Tibial artery (tissue), 4 donors: ENCODE results near the gene EDEM3.
"Not testable (repeated sequence)": the region's sequence is repeated elsewhere in the genome, so short reads cannot be mapped to it uniquely, and the experiment has no call there.

Experiments
- DNase-seq, 2 donors: peaks; one replicate each; pipeline ENCODE4 v3.0.0-alpha.2; 2019
- H3K27ac ChIP-seq, 2 donors: fragments of 200-600 bp; sonication (generic) in 1 of 2; 1 replicate in 1 of 2; 2 replicates in 1 of 2; pipeline ENCODE4 v1.5.1; 2018 to 2019; ENCODE audit warnings: mild to moderate bottlenecking in 1 of 2
- H3K27me3 ChIP-seq, 2 donors: fragments of 200-600 bp; sonication (generic) in 1 of 2; one replicate each; pipeline versions ENCODE4 v1.5.1 to v1.6.0; 2016 to 2019
- H3K36me3 ChIP-seq, 3 donors: fragments of 200-600 bp; sonication (generic) in 2 of 3; one replicate each; pipeline ENCODE4 v1.5.1; 2016 to 2019; ENCODE audit warnings: mild to moderate bottlenecking in 2 of 3
- H3K4me1 ChIP-seq, 4 donors: fragments of 200-600 bp; sonication (generic) in 2 of 4; 1 replicate in 3 of 4; 2 replicates in 1 of 4; pipeline ENCODE4 v1.5.1; 2016 to 2019
- H3K4me3 ChIP-seq, 2 donors: fragments of 200-600 bp; sonication (generic) in 1 of 2; 1 replicate in 1 of 2; 2 replicates in 1 of 2; pipeline ENCODE4 v1.5.1; 2018 to 2019; ENCODE audit warnings: mild to moderate bottlenecking in 2 of 2
- H3K9me3 ChIP-seq, 3 donors: fragments of 200-600 bp; sonication (generic) in 1 of 3; one replicate each; pipeline ENCODE4 v1.5.1; 2016 to 2019
- CTCF ChIP-seq, 2 experiments: fragments of 200-600 bp in 1 of 2; fragments of 450-650 bp in 1 of 2; IDR thresholded peaks; one replicate each; pipeline ENCODE4 v1.5.1; 2017 to 2019; ENCODE audit warnings: antibody characterized with exemption in 2 of 2, mild to moderate bottlenecking in 1 of 2, moderate library complexity in 1 of 2
- intact Hi-C: fragments of 100-400 bp; cut with DNase I; formaldehyde crosslinking; loops from one replicate; pipeline ENCODE4 v1.15.0; 2023; ENCODE audit warnings: low total_unique reads

The EDEM3 gene

GRCh38 chr1:184769241-184769640 lies 14.6 kb upstream of the EDEM3 start:
- Histone ChIP-seq H3K9me3 (no peaks in the 10 kb centered on the region), H3K27ac (no peak overlapping the region), H3K4me1 (no peaks in the 10 kb centered on the region), H3K4me3 (no peak overlapping the region), H3K36me3 (no peaks in the 10 kb centered on the region), H3K27me3 (no peaks in the 10 kb centered on the region)
- TF ChIP-seq CTCF (IDR thresholded peaks at IDR 0.05), result no peak
- DNase-seq, result no peak
- intact Hi-C loops, result no loop called here

GRCh38 chr1:184768467-184768866 lies 13.8 kb upstream of the EDEM3 start:
- Histone ChIP-seq H3K27ac (no peak overlapping the region), H3K4me1 (no peaks in the 10 kb centered on the region), H3K9me3 (no peaks in the 10 kb centered on the region), H3K27me3 (no peaks in the 10 kb centered on the region), H3K36me3 (no peaks in the 10 kb centered on the region), H3K4me3 (no peak overlapping the region)
- no peak for TF ChIP-seq CTCF (IDR thresholded peaks at IDR 0.05)
- DNase-seq, result no peak
- intact Hi-C loops, result no loop called here

- H3K27me3 ChIP-seq, result no peaks in the 10 kb centered on the region
- H3K36me3 ChIP-seq, result no peaks in the 10 kb centered on the region
- no peak for DNase-seq
- no peaks in the 10 kb centered on the region for H3K9me3 ChIP-seq
- no peak overlapping the region for H3K27ac ChIP-seq
- no peak for TF ChIP-seq CTCF (IDR thresholded peaks at IDR 0.05)
- intact Hi-C loops, result no loop called here
- no peak overlapping the region for H3K4me3 ChIP-seq
- no peaks in the 10 kb centered on the region for H3K4me1 ChIP-seq
These were observed 12.9 kb upstream of the EDEM3 start for GRCh38 chr1:184767591-184767990.

GRCh38 chr1:184764483-184764882 lies 9.8 kb upstream of the EDEM3 start:
- H3K36me3 ChIP-seq, result no peaks in the 10 kb centered on the region
- DNase-seq, result no peak
- H3K27ac ChIP-seq, result no peak overlapping the region
- H3K4me3 ChIP-seq, result no peak overlapping the region
- intact Hi-C loops, result no loop called here
- H3K27me3 ChIP-seq, result no peaks in the 10 kb centered on the region
- H3K9me3 ChIP-seq, result no peaks in the 10 kb centered on the region
- no peaks in the 10 kb centered on the region for H3K4me1 ChIP-seq
- no peak for TF ChIP-seq CTCF (IDR thresholded peaks at IDR 0.05)

- intact Hi-C loops, DNase-seq, H3K27me3 ChIP-seq, H3K27ac ChIP-seq, H3K36me3 ChIP-seq, H3K4me1 ChIP-seq, H3K4me3 ChIP-seq, H3K9me3 ChIP-seq: not testable (repeated sequence)
These were observed 8.9 kb upstream of the EDEM3 start for GRCh38 chr1:184763520-184763919.

GRCh38 chr1:184761969-184762485 lies 7.4 kb upstream of the EDEM3 start:
- no peak for TF ChIP-seq CTCF (IDR thresholded peaks at IDR 0.05)
- H3K27me3 ChIP-seq, result no peaks in the 10 kb centered on the region
- no peaks in the 10 kb centered on the region for H3K9me3 ChIP-seq
- intact Hi-C loops, result no loop called here
- DNase-seq, result no peak
- H3K36me3 ChIP-seq, result no peaks in the 10 kb centered on the region
- H3K4me1 ChIP-seq, result no peaks in the 10 kb centered on the region
- H3K27ac ChIP-seq, result no peak overlapping the region
- H3K4me3 ChIP-seq, result no peak overlapping the region
